HCT116 (cell line): Measurements from ENCODE around the gene LRRC71. TPM values are rescaled to one million over a fixed set of nuclear protein-coding genes. Genes with fewer than 3 reads are reported as not detected.

Experiments
- ATAC-seq: fragments of 200-7000 bp; cut with Tn5 transposase; 2 replicates; pipeline ENCODE4 v1.9.1; 2020; ENCODE audit warnings: mild to moderate bottlenecking, moderate library complexity
- BruUV-seq: library from RNA; stranded (reverse); fragments of 400-500 nt; replicated peaks from 2 replicates; lab custom pipeline; 2021; lab: Mats Ljungman, UMichigan
- CTCF ChIA-PET: fragments of 300-600 bp; sonication (Branson Sonifier 250); formaldehyde crosslinking; loops from one replicate; lab custom pipeline; 2021; ENCODE audit warnings: antibody characterized with exemption; lab: Charles Lee
- POLR2A ChIA-PET: fragments of 300-600, 350-600 bp; sonication (Branson Sonifier 250); formaldehyde crosslinking; loops from one replicate; lab custom pipeline; 2021; ENCODE audit warnings: antibody characterized with exemption; lab: Charles Lee
- RAD21 ChIA-PET, 2 experiments: fragments of 300-600 bp; sonication (Branson Sonifier 250); formaldehyde crosslinking; loops; one replicate each; lab custom pipeline; 2023; ENCODE audit warnings: low total read pairs in 2 of 2; ENCODE audit not compliant: uncharacterized antibody in 2 of 2, unreplicated experiment in 2 of 2, low non-redundant PET in 1 of 2; lab: Charles Lee
- DNase-seq: peaks from one replicate; pipeline ENCODE4 v3.0.0-alpha.2; 2010; ENCODE audit warnings: low read depth, low spot score
- H2AFZ ChIP-seq: fragments of 200-600 bp; shearing (Covaris generic), sonication (generic); 2 replicates; pipeline ENCODE4 v1.6.1; 2017; ENCODE audit warnings: low read depth, mixed run types, mixed read lengths, antibody characterized with exemption, low read length; ENCODE audit not compliant: poor library complexity, severe bottlenecking
- H3K27ac ChIP-seq: 2 replicates; pipeline ENCODE4 v1.5.1; 2012; ENCODE audit warnings: low read depth, low read length
- H3K27me3 ChIP-seq: fragments of 200-600 bp; sonication (generic); 2 replicates; pipeline ENCODE4 v1.6.1; 2016; ENCODE audit warnings: mixed run types, low read length, mixed read lengths; ENCODE audit not compliant: insufficient read depth
- H3K36me3 ChIP-seq, 2 experiments: fragments of 200-500 bp in 1 of 2; fragments of 200-600 bp in 1 of 2; sonication (Bioruptor generic) in 1 of 2; sonication (generic) in 1 of 2; 2 replicates each; pipeline versions ENCODE4 v1.5.1 to v1.6.1; 2014 to 2016; ENCODE audit warnings: low read length in 2 of 2, inconsistent platforms in 1 of 2, mixed read lengths in 1 of 2, mixed run types in 1 of 2; ENCODE audit not compliant: insufficient read depth in 2 of 2, control insufficient read depth in 1 of 2
- H3K4me1 ChIP-seq, 2 experiments: fragments of 200-600 bp in 1 of 2; sonication (generic) in 1 of 2; 2 replicates each; pipeline versions ENCODE4 v1.5.1 to v1.6.1; 2012 to 2017; ENCODE audit warnings: low read length in 2 of 2, inconsistent platforms in 1 of 2, mild to moderate bottlenecking in 1 of 2, mixed read lengths in 1 of 2, mixed run types in 1 of 2, moderate library complexity in 1 of 2; ENCODE audit not compliant: insufficient read depth in 2 of 2, control insufficient read depth in 1 of 2
- H3K4me2 ChIP-seq: fragments of 200-600 bp; sonication (generic); 2 replicates; pipeline ENCODE4 v1.6.1; 2017; ENCODE audit warnings: mixed run types, low read length, mixed read lengths
- H3K4me3 ChIP-seq, 2 experiments: fragments of 200-600 bp in 1 of 2; sonication (generic) in 1 of 2; replicated peaks in 1 of 2; 2 replicates each; pipeline ENCODE4 v1.5.1; 2011 to 2016; ENCODE audit warnings: low read length in 2 of 2, control low read depth in 1 of 2, low read depth in 1 of 2, mild to moderate bottlenecking in 1 of 2, mixed read lengths in 1 of 2, mixed run types in 1 of 2
- H3K79me2 ChIP-seq: fragments of 200-600 bp; sonication (generic); 2 replicates; pipeline ENCODE4 v1.6.1; 2017; ENCODE audit warnings: mild to moderate bottlenecking, mixed run types, low read length, moderate library complexity, mixed read lengths; ENCODE audit not compliant: insufficient read depth
- H3K9ac ChIP-seq: fragments of 200-600 bp; sonication (generic); 2 replicates; pipeline ENCODE4 v1.6.1; 2016; ENCODE audit warnings: low read length, mixed read lengths
- H3K9me2 ChIP-seq: fragments of 200-600 bp; sonication (generic), shearing (Covaris generic); 2 replicates; pipeline ENCODE4 v1.6.1; 2017; ENCODE audit warnings: mixed run types, mild to moderate bottlenecking, moderate library complexity; ENCODE audit not compliant: insufficient read depth
- H3K9me3 ChIP-seq, 2 experiments: fragments of 200-500 bp in 1 of 2; fragments of 200-600 bp in 1 of 2; sonication (Bioruptor generic) in 1 of 2; sonication (generic) in 1 of 2; 2 replicates each; pipeline ENCODE4 v1.6.1; 2014 to 2017; ENCODE audit warnings: low read length in 2 of 2, mixed read lengths in 2 of 2, inconsistent platforms in 1 of 2, low read depth in 1 of 2, mild to moderate bottlenecking in 1 of 2, mixed run types in 1 of 2, moderate library complexity in 1 of 2; ENCODE audit not compliant: control insufficient read depth in 1 of 2, insufficient read depth in 1 of 2
- H4K20me1 ChIP-seq: fragments of 200-600 bp; sonication (generic), shearing (Covaris generic); 2 replicates; pipeline ENCODE4 v1.6.1; 2017; ENCODE audit warnings: mixed run types, mild to moderate bottlenecking, moderate library complexity; ENCODE audit not compliant: insufficient read depth
- ATF3 ChIP-seq: IDR thresholded peaks from 2 replicates; pipeline ENCODE4 v1.6.1; 2012
- CTCF ChIP-seq, 3 experiments: fragments of 200-600 bp in 1 of 3; sonication (generic) in 1 of 3; IDR thresholded peaks in 2 of 3; conservative IDR thresholded peaks in 1 of 3; 2 replicates each; pipeline ENCODE4 v1.5.1; 2012 to 2017; ENCODE audit warnings: low read depth in 2 of 3, low read length in 2 of 3, antibody characterized with exemption in 1 of 3, borderline replicate concordance in 1 of 3, control low read depth in 1 of 3, mild to moderate bottlenecking in 1 of 3, mixed read lengths in 1 of 3, mixed run types in 1 of 3, moderate library complexity in 1 of 3; ENCODE audit not compliant: insufficient read depth in 1 of 3
- EZH2 ChIP-seq: fragments of 200-600 bp; sonication (generic); IDR thresholded peaks from 2 replicates; pipeline ENCODE4 v1.6.1; 2017; ENCODE audit warnings: antibody characterized with exemption, mixed run types
- EZH2phosphoT487 ChIP-seq: fragments of 200-600 bp; IDR thresholded peaks from 2 replicates; pipeline ENCODE4 v1.6.1; 2018; ENCODE audit warnings: antibody characterized with exemption, borderline replicate concordance
- MAX ChIP-seq: IDR thresholded peaks from 2 replicates; pipeline ENCODE4 v1.6.1; 2012
- POLR2A ChIP-seq: IDR thresholded peaks from 2 replicates; pipeline ENCODE4 v1.7.0; 2011; ENCODE audit warnings: borderline replicate concordance; ENCODE audit not compliant: insufficient read depth, insufficient read length; ENCODE audit errors: extremely low read depth
- POLR2AphosphoS5 ChIP-seq: IDR thresholded peaks from 2 replicates; pipeline ENCODE4 v1.6.1; 2011; ENCODE audit warnings: mild to moderate bottlenecking, low read depth, low read length, moderate library complexity
- RAD21 ChIP-seq: IDR thresholded peaks from 2 replicates; pipeline ENCODE4 v1.6.1; 2012; ENCODE audit warnings: low read depth, mild to moderate bottlenecking
- REST ChIP-seq: IDR thresholded peaks from 2 replicates; pipeline ENCODE4 v1.6.1; 2012; ENCODE audit warnings: low read depth
- SIN3A ChIP-seq: IDR thresholded peaks from 2 replicates; pipeline ENCODE4 v1.6.1; 2012; ENCODE audit warnings: low read depth
- YY1 ChIP-seq: IDR thresholded peaks from 2 replicates; pipeline ENCODE4 v1.6.1; 2011; ENCODE audit warnings: low read length, low read depth, moderate library complexity, mild to moderate bottlenecking; ENCODE audit not compliant: insufficient replicate concordance; ENCODE audit errors: extremely low read depth
- ZNF274 ChIP-seq: fragments of 200-500 bp; sonication (Bioruptor generic); IDR thresholded peaks from 2 replicates; pipeline ENCODE4 v1.6.1; 2014; ENCODE audit warnings: mild to moderate bottlenecking, low read depth, low read length, inconsistent platforms
- intact Hi-C: fragments of 100-400 bp; cut with micrococcal nuclease; formaldehyde crosslinking; loops from 2 replicates; pipeline ENCODE4 v1.10.0; 2022
- total RNA-seq: library from RNA; stranded (reverse); gene quantifications from one replicate; pipeline ENCODE4 v1.2.1, GENCODE V29; 2021; ENCODE audit not compliant: unreplicated experiment

Gene LRRC71
- total RNA-seq, 1 experiment from 2014 or later: not detected

- no peak overlapping the region for H3K9ac ChIP-seq
- POLR2A ChIA-PET: no interaction called here
- H3K27me3 ChIP-seq: no peaks in the 10 kb centered on the region
- H3K9me3 ChIP-seq: no peaks in the 10 kb centered on the region
- TF ChIP-seq SIN3A (no peak), POLR2AphosphoS5 (no peak), CTCF (IDR thresholded peaks at IDR 0.05 in 2 of 3, conservative IDR thresholded peaks at IDR 0.05 in 1 of 3; ENCODE audit: borderline replicate concordance in 1 of 3, insufficient read depth in 1 of 3, low read depth in 2 of 3, low read length in 2 of 3) (no peak), REST (no peak), POLR2A (no peak), ATF3 (no peak), YY1 (no peak), EZH2 (no peak), RAD21 (no peak), ZNF274 (no peak), EZH2phosphoT487 (no peak), MAX (no peak)
- TF ChIP-seq, all 23 proteins: peak for 0
- H3K9me2 ChIP-seq: no peaks in the 10 kb centered on the region
- H2AFZ ChIP-seq: no peak overlapping the region
- peaks cover 0 to 7% of the 10 kb centered on the region in 2 experiments; a peak in 1 of 4 replicates for H3K4me1 ChIP-seq
- H3K79me2 ChIP-seq: no peaks in the 10 kb centered on the region
- no peak overlapping the region for H3K27ac ChIP-seq
- DNase-seq: no peak
- H3K36me3 ChIP-seq: peaks cover 24 to 32% of the 10 kb centered on the region in 2 experiments; a peak in 3 of 4 replicates
- no peak for ATAC-seq
- ChIA-PET RAD21 (no interaction called here), CTCF (interaction anchor here (1.1 kb wide), 1 partner anchor 20 kb away, joined by 3 read pairs; no protein-coding TSS in a partner anchor)
- BruUV-seq: no TSS peak
- no peaks in the 10 kb centered on the region for H4K20me1 ChIP-seq
- H3K4me2 ChIP-seq: no peak overlapping the region
- intact Hi-C loops: no loop called here
- no peak overlapping the region for H3K4me3 ChIP-seq
Measured at GRCh38 chr1:156947818-156948525, 27.5 kb downstream of the LRRC71 start.
